Right renal cortex interstitium (tissue), 3 donors: ENCODE results near the gene KNG1. TPM values are rescaled to one million over a fixed set of nuclear protein-coding genes. Genes with fewer than 3 reads are reported as not detected.

Experiments
- DNase-seq, 3 donors: peaks; one replicate each; pipeline ENCODE4 v3.0.0-alpha.2; 2013; ENCODE audit warnings: low read depth in 3 of 3, low spot score in 2 of 3
- polyA plus RNA-seq, 3 donors: library from polyadenylated mRNA; unstranded; fragments of 120-200 nt; gene quantifications; one replicate each; pipeline ENCODE4 v1.2.1, GENCODE V29; 2013; ENCODE audit not compliant: insufficient read length in 3 of 3

KNG1 gene
- polyA plus RNA-seq, 3 donors = 144 to 168 (median 163) TPM

DNA sequence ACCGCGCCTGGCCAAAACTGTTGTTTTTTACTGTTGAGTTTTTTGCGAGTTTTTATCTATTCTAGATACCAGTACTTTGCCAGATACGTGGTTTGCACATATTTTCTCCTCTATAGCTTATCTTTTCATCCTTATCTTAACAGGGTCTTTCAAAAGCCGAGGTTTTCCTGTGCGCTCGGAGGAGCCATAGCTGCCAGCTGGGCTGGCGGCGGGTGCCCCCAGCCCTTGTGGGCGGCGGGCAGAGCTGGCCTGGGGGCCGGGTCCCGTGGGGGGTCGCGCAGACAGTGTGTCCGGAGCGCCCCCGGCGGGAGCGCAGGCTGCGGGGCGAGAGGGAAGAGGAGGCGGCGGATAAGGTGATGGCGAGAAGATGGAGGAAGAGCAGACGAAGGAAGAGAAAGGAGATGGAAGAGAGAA lies 55.1 kb downstream of the KNG1 start:
- no peak for DNase-seq

DNA sequence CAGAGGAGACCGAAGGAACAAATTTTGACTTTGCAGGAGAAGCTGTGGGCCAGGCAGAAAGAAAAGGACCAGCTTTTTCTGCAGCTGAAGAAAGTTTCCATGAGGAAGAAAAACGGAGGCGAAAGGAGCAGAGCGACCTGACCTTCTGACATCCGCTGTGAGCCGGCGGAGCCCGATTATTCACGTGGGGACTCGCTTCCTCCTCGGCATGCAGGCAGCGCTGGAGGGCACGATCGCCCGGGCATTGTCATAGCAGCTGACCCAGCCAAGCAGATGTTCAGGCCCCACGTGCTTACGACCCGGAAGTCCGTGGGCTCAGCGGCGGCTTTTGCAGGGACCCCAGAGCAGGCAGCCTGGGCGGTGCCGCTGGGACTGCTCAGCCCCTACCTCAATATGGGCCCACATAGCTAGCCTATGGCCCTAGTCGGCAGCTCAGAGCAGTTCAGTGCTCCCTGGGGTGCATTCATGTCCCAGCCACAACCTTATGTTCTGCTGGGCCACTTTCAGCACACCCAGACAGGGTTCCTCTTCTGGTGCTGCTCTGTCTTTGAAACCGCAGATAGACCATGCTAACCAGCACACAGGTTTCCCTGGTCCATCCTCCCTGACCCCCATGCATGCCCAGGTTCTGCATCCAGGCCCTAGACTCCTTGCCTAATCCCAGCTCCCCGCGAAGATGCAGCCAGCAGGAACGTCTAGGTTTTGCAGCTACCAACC lies 55.7 kb downstream of the KNG1 start:
- DNase-seq = peak in 1 of 3 donors; percentile 6

DNA sequence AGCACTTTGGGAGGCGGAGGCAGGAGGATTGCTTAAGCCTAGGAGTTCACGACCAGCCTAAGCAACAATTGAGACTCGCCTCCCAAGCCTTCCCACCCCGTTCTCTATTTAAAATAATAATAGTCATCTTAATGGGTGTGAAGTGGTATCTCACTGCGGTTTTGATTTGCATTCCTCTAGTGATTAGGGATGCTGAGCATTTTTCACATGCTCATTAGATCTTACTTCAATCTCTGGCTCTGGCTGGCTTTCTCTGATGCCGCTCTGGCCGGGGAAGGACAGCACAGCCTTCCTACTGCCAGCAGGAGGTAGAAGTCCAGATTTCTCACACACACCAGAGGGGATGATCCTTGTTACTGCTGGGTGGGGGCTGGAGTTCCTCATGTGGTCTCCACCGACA lies 58.8 kb downstream of the KNG1 start:
- DNase-seq = no peak

DNA sequence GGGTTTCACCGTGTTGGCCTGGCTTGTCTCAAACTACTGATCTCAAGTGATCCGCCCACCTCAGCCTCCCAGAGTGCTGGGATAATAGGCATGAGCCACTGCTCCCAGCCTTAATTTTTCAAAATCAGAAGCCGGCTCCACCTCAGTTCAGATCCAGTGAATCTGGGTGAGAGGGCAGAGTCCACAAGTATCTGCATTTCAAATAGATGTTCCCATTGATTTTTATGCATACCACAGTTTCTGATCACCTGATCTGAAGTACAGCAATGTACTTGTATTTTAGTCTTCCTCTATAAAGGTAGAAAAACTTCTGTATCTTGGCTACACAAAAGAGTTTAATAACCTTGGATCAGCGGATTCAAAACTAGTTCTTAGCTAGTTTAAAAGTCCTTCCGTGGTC lies 62.0 kb downstream of the KNG1 start:
- DNase-seq = no peak

DNA sequence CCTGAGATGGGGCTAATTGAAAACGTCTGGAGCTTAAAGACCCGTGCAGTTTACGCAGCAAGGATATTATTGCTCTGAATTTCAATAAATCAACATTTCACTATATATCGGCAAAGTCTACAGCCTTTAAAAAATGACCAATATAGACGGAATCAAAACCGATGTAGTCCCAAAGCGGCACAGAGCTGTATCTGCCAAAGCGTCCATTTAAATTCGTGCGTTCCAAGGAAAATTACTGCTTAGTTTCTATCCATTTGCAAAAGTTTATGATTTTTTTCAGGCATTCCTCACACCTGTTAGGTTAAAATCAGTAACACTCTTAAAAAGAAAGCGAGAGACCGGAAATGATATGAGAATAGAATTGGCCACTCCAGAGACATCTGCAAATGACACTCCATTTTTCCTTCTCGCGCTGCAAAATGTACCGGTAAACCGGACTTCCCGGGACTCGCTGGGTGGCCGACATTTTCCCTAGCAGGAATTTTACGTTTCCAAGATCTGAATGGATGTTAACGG lies 65.4 kb downstream of the KNG1 start:
- no peak for DNase-seq

DNA sequence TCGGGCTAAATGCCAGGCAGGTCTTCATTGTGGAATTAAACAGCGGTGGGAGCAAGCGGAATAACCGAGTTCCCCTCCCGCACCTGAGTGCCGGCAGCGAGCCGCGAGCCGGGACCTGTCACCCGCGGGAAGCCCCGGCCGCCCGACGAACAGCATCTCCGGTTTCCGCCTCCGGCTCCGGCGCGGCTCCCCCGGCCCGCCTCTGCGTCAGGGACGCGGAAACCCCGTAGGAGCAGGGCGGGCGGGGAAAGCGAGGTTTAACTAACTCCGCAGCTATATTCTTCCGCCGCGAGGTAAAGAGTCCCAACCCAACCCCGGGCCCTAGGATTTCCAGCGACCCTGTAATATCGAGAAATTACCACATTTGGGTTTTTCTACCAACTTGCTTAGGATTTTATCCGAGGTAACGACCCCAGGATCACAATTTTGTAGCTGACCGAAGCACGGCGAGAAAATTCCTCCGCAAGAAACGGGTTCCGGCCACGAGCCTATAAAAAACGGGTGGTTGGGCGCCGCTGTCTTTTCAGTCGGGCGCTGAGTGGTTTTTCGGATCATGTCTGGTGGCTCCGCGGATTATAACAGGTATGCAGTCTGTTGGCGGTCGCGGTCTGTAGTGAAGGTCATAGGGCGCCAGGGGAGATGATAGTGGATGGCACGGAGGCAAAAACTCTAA lies 66.0 kb downstream of the KNG1 start, which contains the start of gene EIF4A2:
Gene EIF4A2 (plus strand): TSS at position 520 of the 673 bp plus-strand sequence. CDS start 34 bp downstream, at position 554.
- peak; percentile 85 to 93 (median 92) for DNase-seq

DNA sequence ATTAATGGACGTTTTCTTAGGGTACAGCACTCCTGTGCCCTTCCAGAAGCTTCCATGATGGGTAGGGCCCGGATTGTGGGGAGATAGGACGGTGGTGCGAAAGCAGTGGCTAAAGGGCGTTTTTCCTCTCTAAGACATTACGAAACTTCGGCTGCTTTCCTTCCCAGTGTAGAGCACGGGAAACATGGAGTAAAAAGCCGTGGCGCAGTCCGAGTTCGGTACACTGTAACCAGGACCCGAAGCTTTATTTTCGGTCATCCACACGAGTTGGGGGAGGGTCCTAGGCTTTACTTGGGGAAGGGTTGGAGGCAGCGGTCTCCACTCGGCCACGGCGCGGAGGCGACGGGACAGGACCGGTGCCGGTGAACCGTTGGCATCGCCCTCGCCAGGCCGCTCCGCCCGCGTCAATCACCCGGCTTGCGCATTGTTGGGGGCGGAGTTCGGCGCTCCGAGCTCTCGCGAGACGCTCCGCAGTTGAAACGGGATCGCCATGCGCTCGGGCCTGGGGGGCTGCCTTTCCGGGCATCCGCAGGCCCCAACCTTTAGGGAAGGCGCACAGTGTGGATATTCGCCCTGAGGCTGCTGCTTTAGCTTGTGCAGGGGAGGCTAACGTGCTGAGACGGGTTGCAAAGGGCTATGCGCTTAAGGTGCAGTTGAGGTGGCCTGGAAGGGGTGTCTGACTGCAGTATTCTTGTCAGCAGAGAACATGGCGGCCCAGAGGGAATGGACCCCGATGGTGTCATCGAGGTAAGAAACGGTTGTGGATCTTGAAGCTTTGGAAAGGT lies 66.8 kb downstream of the KNG1 start:
- DNase-seq = peak; percentile 63 to 65 (median 63)

DNA sequence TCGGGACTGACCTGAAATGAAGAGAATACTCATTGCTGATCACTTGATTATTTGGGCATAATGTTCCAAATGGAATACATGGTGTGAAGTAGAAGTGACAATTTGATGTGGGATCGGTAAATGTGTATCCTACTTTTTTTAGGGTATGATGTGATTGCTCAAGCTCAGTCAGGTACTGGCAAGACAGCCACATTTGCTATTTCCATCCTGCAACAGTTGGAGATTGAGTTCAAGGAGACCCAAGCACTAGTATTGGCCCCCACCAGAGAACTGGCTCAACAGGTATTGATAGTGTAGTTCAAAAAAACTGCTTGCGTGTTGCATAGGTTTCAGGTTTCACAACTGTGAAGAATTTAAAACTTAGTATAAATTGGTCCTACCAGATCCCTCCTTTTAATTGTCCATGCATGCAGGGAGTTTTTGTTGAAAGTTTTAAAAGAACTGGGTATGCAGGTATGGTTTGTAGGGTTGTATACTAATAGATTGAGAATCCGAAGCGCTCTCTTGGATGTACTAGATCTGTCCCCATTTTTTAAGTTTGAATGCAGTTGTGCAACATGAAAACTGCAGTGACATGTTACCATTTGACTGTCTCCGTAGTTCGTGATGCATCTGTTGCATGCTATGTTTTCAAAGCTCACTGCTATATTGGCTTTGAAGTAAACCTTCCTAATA lies 67.8 kb downstream of the KNG1 start:
- DNase-seq = no peak

DNA sequence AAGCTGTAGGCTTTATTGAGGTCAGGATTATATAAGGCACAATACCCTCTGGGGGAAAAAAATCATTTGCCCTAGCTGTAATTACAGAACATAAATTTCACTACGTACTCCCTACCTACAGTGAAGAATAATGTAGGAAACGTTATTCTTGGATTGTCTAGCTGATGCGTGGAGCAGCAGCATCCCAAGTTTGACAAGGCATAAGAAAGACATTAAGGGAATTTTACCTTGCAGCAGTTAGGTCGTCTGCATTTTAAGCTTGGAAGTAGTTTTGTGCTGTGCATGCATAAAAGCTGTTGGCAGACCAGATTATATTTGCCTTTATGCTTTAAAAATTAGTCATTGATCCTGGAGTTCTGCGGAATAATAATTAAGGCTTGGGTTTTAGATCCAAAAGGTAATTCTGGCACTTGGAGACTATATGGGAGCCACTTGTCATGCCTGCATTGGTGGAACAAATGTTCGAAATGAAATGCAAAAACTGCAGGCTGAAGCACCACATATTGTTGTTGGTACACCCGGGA lies 68.4 kb downstream of the KNG1 start:
- no peak for DNase-seq

DNA sequence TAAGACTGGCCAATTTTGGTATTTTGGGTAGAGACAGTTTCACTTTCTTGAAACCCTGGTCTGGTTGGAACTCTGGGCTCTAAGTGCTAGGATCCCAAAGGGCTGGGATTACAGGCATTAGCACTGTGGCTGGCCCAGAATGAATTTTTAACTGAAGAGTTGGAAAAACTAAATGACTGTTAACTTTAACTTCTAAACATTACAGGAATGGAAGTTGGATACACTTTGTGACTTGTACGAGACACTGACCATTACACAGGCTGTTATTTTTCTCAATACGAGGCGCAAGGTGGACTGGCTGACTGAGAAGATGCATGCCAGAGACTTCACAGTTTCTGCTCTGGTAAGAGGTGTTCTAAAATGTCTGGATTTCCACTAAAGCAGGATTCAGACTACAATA lies 69.8 kb downstream of the KNG1 start:
- DNase-seq = no peak

DNA sequence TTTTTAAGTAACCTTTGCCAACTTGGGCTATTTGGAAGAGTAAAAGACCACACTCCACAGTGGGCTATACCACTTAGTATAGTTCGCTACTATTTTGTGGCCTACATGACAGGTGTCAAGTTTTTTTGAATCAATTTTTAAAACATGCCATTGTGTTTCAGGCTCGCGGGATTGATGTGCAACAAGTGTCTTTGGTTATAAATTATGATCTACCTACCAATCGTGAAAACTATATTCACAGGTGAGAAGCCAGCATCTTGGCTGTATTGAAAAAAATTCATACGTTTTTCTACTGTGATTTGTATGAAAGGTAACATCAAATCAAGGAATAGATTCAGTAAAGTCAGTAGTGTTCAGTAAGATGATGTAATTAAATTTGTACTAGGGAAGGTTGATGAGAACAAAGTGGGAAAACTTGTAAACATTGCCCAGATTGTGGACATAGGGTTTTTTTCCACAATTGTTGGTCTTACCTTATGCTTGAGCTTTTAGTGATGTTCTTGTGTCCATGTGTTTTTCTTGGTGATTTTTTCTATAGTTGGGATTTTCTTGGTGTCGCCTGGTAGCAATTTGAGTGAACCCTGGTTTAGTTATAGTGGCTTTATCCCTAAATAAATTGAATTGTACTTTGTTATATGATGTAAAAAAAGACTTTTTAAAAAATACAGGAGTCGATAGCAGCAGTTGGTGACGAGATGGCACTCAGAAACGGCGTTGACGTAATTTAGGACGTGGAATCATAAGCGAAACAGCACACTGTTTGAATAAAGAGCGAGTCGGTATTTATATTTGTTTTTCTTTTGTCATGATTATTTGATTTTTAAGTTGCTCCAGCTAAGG lies 70.7 kb downstream of the KNG1 start:
- DNase-seq = no peak

DNA sequence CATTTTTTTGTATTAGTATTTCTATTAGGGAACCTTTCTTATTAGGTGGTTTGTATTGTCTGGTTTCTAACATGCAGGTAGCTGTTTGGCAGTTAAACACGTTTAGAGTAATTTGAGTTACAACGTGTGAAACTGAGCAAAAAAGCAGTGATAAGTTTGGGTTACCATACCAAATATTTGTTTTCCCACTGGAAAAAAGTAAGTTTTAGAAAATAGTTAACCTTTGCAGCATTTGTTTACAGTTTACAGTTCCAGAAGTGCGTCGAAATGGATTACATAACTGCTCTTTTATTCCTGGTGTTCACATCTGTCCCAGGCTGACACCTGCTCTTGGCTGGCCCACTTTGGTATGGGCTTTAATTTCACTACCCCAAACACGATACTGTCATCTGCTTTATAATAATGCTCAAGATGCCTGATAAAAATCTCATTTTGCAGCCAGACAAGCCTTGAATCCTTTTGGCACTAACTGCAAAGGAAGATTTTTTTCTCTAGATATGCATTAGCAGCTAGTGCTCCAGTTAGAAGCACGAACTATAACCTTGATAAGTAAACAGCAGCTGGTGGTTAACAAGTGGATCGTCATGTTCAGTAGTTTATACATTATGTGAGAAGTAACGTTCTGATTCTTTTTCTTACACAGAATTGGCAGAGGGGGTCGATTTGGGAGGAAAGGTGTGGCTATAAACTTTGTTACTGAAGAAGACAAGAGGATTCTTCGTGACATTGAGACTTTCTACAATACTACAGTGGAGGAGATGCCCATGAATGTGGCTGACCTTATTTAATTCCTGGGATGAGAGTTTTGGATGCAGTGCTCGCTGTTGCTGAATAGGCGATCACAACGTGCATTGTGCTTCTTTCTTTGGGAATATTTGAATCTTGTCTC lies 71.6 kb downstream of the KNG1 start:
- no peak for DNase-seq

DNA sequence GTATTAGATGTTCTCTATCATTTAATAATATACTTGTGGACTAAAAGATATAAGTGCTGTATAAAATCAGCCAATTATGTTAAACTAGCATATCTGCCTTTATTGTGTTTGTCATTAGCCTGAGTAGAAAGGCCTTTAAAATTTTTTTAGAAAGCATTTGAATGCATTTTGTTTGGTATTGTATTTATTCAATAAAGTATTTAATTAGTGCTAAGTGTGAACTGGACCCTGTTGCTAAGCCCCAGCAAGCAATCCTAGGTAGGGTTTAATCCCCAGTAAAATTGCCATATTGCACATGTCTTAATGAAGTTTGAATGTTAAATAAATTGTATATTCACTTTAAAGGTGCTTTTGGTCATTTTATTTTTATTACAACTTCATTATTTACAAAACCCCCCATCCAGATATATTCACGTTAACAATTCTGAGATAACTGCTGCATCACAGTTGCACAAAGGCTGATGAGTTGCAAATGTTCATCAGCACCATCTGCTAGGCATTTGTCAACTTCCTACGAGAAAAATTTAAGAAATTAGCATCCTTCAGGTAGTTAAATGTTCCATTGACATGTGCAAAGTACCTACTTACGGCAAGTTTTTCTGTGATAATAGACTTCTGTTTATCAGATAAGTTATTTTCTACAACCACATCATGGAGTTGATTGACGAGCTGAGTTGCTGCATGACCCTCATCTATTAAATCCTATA lies 72.5 kb downstream of the KNG1 start:
- no peak for DNase-seq

DNA sequence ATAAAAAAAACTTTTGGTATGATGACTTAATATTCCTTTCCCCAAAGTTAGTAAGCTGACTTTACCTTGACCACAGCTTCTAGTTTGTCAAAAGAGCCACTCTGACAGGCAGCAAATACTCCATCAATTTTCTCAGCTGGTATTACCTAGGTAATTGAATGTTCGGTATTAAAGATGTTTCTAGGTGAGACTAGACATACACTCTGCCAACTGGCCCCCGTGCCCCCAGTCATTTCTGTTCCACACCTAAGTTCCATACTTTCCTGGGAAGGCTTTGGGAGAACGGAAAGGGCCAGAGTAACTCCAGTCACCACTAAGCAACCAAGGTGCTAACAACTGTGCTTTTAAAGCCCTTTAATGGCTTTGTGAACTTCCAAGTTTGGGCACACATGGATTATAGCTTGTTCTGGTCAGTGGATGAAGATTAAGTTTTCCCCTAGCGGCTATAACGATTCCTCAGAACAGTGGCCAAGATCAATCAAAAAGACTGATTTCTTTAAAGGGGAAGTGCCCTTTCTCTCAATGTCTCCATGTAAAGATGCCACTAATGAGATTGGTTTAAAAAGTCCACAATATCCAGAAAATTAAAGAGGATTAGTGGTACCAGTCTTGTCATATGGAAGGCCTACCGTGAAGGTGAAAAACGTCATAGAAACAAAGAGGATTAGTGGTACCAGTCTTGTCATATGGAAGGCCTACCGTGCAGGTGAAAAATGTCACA lies 73.3 kb downstream of the KNG1 start:
- no peak for DNase-seq
